SKM-1 treated with dmso at 0.1 percent for 144 hours (cell line): ENCODE measurements around the gene GRB2.
"Not testable (repeated sequence)": the region's sequence is repeated elsewhere in the genome, so short reads cannot be mapped to it uniquely, and the experiment has no call there.

Experiments
- DNase-seq: peaks from one replicate; lab custom pipeline; 2025; ENCODE audit not compliant: unreplicated experiment; lab: John Stamatoyannopoulos, UW

The GRB2 gene

GRCh38 chr17:75321506-75321905, 84.0 kb downstream of the GRB2 start:
- DNase-seq: no peak

- DNase-seq: no peak
Measured at GRCh38 chr17:75319904-75320691, 85.4 kb downstream of the GRB2 start.

GRCh38 chr17:75318615-75319222, 86.8 kb downstream of the GRB2 start:
- no peak for DNase-seq

- no peak for DNase-seq
Measured at GRCh38 chr17:75318211-75318610, 87.3 kb downstream of the GRB2 start.

GRCh38 chr17:75317671-75318070, 87.8 kb downstream of the GRB2 start:
- no peak for DNase-seq

GRCh38 chr17:75316253-75316652, 89.2 kb downstream of the GRB2 start:
- DNase-seq: no peak

GRCh38 chr17:75315541-75316243, 89.8 kb downstream of the GRB2 start:
- no peak for DNase-seq

GRCh38 chr17:75313941-75314551, 91.4 kb downstream of the GRB2 start:
- DNase-seq: peak; percentile 88

GRCh38 chr17:75308732-75309629, 96.5 kb downstream of the GRB2 start:
- DNase-seq: no peak

GRCh38 chr17:75307957-75308731, 97.3 kb downstream of the GRB2 start:
- no peak for DNase-seq

- peak; percentile 6 for DNase-seq
Measured at GRCh38 chr17:75301502-75302206, 103.8 kb downstream of the GRB2 start.

- no peak for DNase-seq
Measured at GRCh38 chr17:75301049-75301448, 104.4 kb downstream of the GRB2 start.

GRCh38 chr17:75300280-75300679, 105.2 kb downstream of the GRB2 start:
- DNase-seq: no peak

- DNase-seq: peak; percentile 59
Measured at GRCh38 chr17:75295201-75296158, 110.0 kb downstream of the GRB2 start.

GRCh38 chr17:75292810-75293448, 112.5 kb downstream of the GRB2 start:
- not testable (repeated sequence) for DNase-seq

GRCh38 chr17:75289832-75290337, 115.6 kb downstream of the GRB2 start:
- DNase-seq: peak; percentile 79

- peak; percentile 96 for DNase-seq
Measured at GRCh38 chr17:75289115-75289831, 116.2 kb downstream of the GRB2 start, which contains the start of gene SLC25A19. TSS of gene SLC25A19 (minus strand) at chr17:75289433. CDS start at chr17:75286764, 2,669 bp downstream.
